Chondrocyte (in vitro differentiated cells): ENCODE measurements around the gene CNNM2. TPM values are rescaled to one million over a fixed set of nuclear protein-coding genes. Genes with fewer than 3 reads are reported as not detected.

Experiments used
- DNase-seq: peaks from one replicate; pipeline ENCODE4 v3.0.0; 2021; ENCODE audit warnings: mixed read lengths, low spot score
- H3K27ac Mint-ChIP-seq: one replicate; pipeline ENCODE4 v1.8.0; 2021; ENCODE audit warnings: mild to moderate bottlenecking, moderate library complexity, mixed read lengths; ENCODE audit not compliant: unreplicated experiment
- H3K27me3 Mint-ChIP-seq: 2 replicates; pipeline ENCODE4 v1.8.0; 2021; ENCODE audit warnings: low read depth, mixed read lengths
- H3K36me3 Mint-ChIP-seq: 2 replicates; pipeline ENCODE4 v1.8.0; 2021; ENCODE audit warnings: low read depth, mixed read lengths
- H3K4me1 Mint-ChIP-seq: 2 replicates; pipeline ENCODE4 v1.8.0; 2021; ENCODE audit warnings: low read depth, mild to moderate bottlenecking, mixed read lengths
- H3K4me3 Mint-ChIP-seq: one replicate; pipeline ENCODE4 v1.8.0; 2021; ENCODE audit warnings: mild to moderate bottlenecking, moderate library complexity, mixed read lengths; ENCODE audit not compliant: unreplicated experiment
- H3K9me3 Mint-ChIP-seq: 2 replicates; pipeline ENCODE4 v1.8.0; 2021; ENCODE audit warnings: low read depth, mixed read lengths
- CTCF ChIP-seq: fragments of 200-600 bp; sonication (generic); IDR thresholded peaks from 2 replicates; pipeline ENCODE4 v1.5.0; 2021; ENCODE audit warnings: antibody characterized with exemption, mild to moderate bottlenecking, moderate library complexity
- total RNA-seq: library from RNA; stranded (reverse); gene quantifications from 3 replicates; pipeline ENCODE4 v1.2.1, GENCODE V29; 2021

CNNM2 gene
- total RNA-seq, 1 donor from 2014 or later: 36.8 TPM

GRCh38 chr10:103090911-103091310 is 172.8 kb downstream of the CNNM2 start:
- TF ChIP-seq CTCF: no peak
- H3K27ac Mint-ChIP-seq: no peak overlapping the region
- no peaks in the 10 kb centered on the region for H3K27me3 Mint-ChIP-seq
- no peak for DNase-seq
- H3K4me3 Mint-ChIP-seq: no peak overlapping the region
- no peaks in the 10 kb centered on the region for H3K9me3 Mint-ChIP-seq
- H3K36me3 Mint-ChIP-seq: peaks cover 46% of the 10 kb centered on the region
- H3K4me1 Mint-ChIP-seq: peaks cover 24% of the 10 kb centered on the region

- H3K4me3 Mint-ChIP-seq: no peak overlapping the region
- H3K36me3 Mint-ChIP-seq: peaks cover 34% of the 10 kb centered on the region
- TF ChIP-seq CTCF: no peak
- peaks cover 7% of the 10 kb centered on the region for H3K4me1 Mint-ChIP-seq
- H3K27ac Mint-ChIP-seq: no peak overlapping the region
- no peaks in the 10 kb centered on the region for H3K9me3 Mint-ChIP-seq
- DNase-seq: no peak
- no peaks in the 10 kb centered on the region for H3K27me3 Mint-ChIP-seq
Observed at GRCh38 chr10:103095005-103095404, 176.9 kb downstream of the CNNM2 start.

- no peak overlapping the region for H3K27ac Mint-ChIP-seq
- DNase-seq: no peak
- H3K4me3 Mint-ChIP-seq: no peak overlapping the region
- H3K27me3 Mint-ChIP-seq: no peaks in the 10 kb centered on the region
- no peaks in the 10 kb centered on the region for H3K9me3 Mint-ChIP-seq
- peaks cover 7% of the 10 kb centered on the region for H3K4me1 Mint-ChIP-seq
- H3K36me3 Mint-ChIP-seq: peaks cover 32% of the 10 kb centered on the region
- no peak for TF ChIP-seq CTCF
Observed at GRCh38 chr10:103096130-103096529, 178.0 kb downstream of the CNNM2 start.

GRCh38 chr10:103098240-103098639 is 180.1 kb downstream of the CNNM2 start:
- Mint-ChIP-seq H3K4me1 (peaks cover 11% of the 10 kb centered on the region), H3K9me3 (no peaks in the 10 kb centered on the region), H3K4me3 (no peak overlapping the region), H3K27me3 (no peaks in the 10 kb centered on the region), H3K27ac (no peak overlapping the region), H3K36me3 (peaks cover 30% of the 10 kb centered on the region)
- no peak for DNase-seq
- no peak for TF ChIP-seq CTCF

GRCh38 chr10:103100620-103101019 is 182.5 kb downstream of the CNNM2 start:
- H3K4me3 Mint-ChIP-seq: no peak overlapping the region
- H3K27ac Mint-ChIP-seq: no peak overlapping the region
- no peak for TF ChIP-seq CTCF
- no peak for DNase-seq
- peaks cover 25% of the 10 kb centered on the region for H3K36me3 Mint-ChIP-seq
- H3K9me3 Mint-ChIP-seq: no peaks in the 10 kb centered on the region
- no peaks in the 10 kb centered on the region for H3K27me3 Mint-ChIP-seq
- peaks cover 11% of the 10 kb centered on the region for H3K4me1 Mint-ChIP-seq
